H9 (cell line): ENCODE results near the gene PLXNB2. TPM values are rescaled to one million over a fixed set of nuclear protein-coding genes. Genes with fewer than 3 reads are reported as not detected.
A peak's percentile ranks its signal among the peaks of the same experiment; 100 is the strongest.

Experiments
- DNase-seq: peaks from one replicate; pipeline ENCODE4 v3.0.0-alpha.2; 2017
- H2AFZ ChIP-seq: one replicate; pipeline ENCODE4 v1.6.1; 2013; ENCODE audit warnings: mild to moderate bottlenecking, low read length, control low read depth, moderate library complexity
- H2AK5ac ChIP-seq: 2 replicates; pipeline ENCODE4 v1.6.1; 2013; ENCODE audit warnings: low read length, control low read depth, mixed read lengths; ENCODE audit not compliant: insufficient read length
- H2BK120ac ChIP-seq: one replicate; pipeline ENCODE4 v1.6.1; 2013; ENCODE audit warnings: low read depth, mild to moderate bottlenecking, low read length, control low read depth, inconsistent platforms; ENCODE audit not compliant: poor library complexity, severe bottlenecking
- H2BK12ac ChIP-seq: 2 replicates; pipeline ENCODE4 v1.6.1; 2013; ENCODE audit warnings: low read length, control low read depth, mixed read lengths, low read depth; ENCODE audit not compliant: insufficient read length
- H2BK15ac ChIP-seq: 2 replicates; pipeline ENCODE4 v1.6.1; 2013; ENCODE audit warnings: low read depth, low read length, control low read depth
- H2BK20ac ChIP-seq: one replicate; pipeline ENCODE4 v1.6.1; 2013; ENCODE audit warnings: low read depth, mild to moderate bottlenecking, low read length, control low read depth, inconsistent platforms; ENCODE audit not compliant: poor library complexity, severe bottlenecking
- H2BK5ac ChIP-seq: 2 replicates; pipeline ENCODE4 v1.6.1; 2013; ENCODE audit warnings: low read length, control low read depth, mixed read lengths; ENCODE audit not compliant: insufficient read length
- H3K14ac ChIP-seq: 2 replicates; pipeline ENCODE4 v1.6.1; 2013; ENCODE audit warnings: low read length, control low read depth; ENCODE audit not compliant: insufficient read depth
- H3K18ac ChIP-seq: 2 replicates; pipeline ENCODE4 v1.6.1; 2013; ENCODE audit warnings: low read depth, mild to moderate bottlenecking, mixed read lengths, low read length, control low read depth; ENCODE audit not compliant: insufficient read length
- H3K23ac ChIP-seq: 2 replicates; pipeline ENCODE4 v1.6.1; 2013; ENCODE audit warnings: low read length, control low read depth, mixed read lengths, low read depth; ENCODE audit not compliant: insufficient read length
- H3K23me2 ChIP-seq: 2 replicates; pipeline ENCODE4 v1.6.1; 2013; ENCODE audit warnings: low read depth, mild to moderate bottlenecking, mixed read lengths, low read length, control low read depth; ENCODE audit not compliant: insufficient read length, poor library complexity, severe bottlenecking
- H3K27ac ChIP-seq: 2 replicates; pipeline ENCODE4 v1.5.1; 2013; ENCODE audit warnings: low read length, control low read depth, mixed read lengths, low read depth; ENCODE audit not compliant: insufficient read length
- H3K27me3 ChIP-seq: 2 replicates; pipeline ENCODE4 v1.6.1; 2013; ENCODE audit warnings: low read length, control low read depth, inconsistent platforms; ENCODE audit not compliant: insufficient read depth
- H3K4ac ChIP-seq: 2 replicates; pipeline ENCODE4 v1.6.1; 2013; ENCODE audit warnings: low read depth, mild to moderate bottlenecking, control low read depth, inconsistent platforms, low read length, moderate library complexity
- H3K4me1 ChIP-seq: 2 replicates; pipeline ENCODE4 v1.6.1; 2013; ENCODE audit warnings: low read length, control low read depth, inconsistent platforms; ENCODE audit not compliant: insufficient read depth
- H3K4me2 ChIP-seq: 2 replicates; pipeline ENCODE4 v1.6.1; 2013; ENCODE audit warnings: low read length, control low read depth, mixed read lengths; ENCODE audit not compliant: insufficient read length, insufficient read depth
- H3K56ac ChIP-seq: 2 replicates; pipeline ENCODE4 v1.6.1; 2013; ENCODE audit warnings: low read depth, mild to moderate bottlenecking, mixed read lengths, low read length, control low read depth; ENCODE audit not compliant: insufficient read length
- H3K79me1 ChIP-seq: 2 replicates; pipeline ENCODE4 v1.6.1; 2013; ENCODE audit warnings: low read depth, mild to moderate bottlenecking, moderate library complexity, low read length, control low read depth, inconsistent platforms; ENCODE audit not compliant: insufficient read depth, poor library complexity, severe bottlenecking
- H3K79me2 ChIP-seq: 2 replicates; pipeline ENCODE4 v1.6.1; 2013; ENCODE audit warnings: low read length, control low read depth, inconsistent platforms; ENCODE audit not compliant: insufficient read depth
- H3K9ac ChIP-seq: 2 replicates; pipeline ENCODE4 v1.6.1; 2013; ENCODE audit warnings: low read length, control low read depth, mixed read lengths; ENCODE audit not compliant: insufficient read length; ENCODE audit errors: extremely low read depth
- H3K9me3 ChIP-seq: one replicate; pipeline ENCODE4 v1.6.1; 2013; ENCODE audit warnings: low read depth, low read length, inconsistent platforms; ENCODE audit not compliant: control insufficient read depth
- H3T11ph ChIP-seq: one replicate; pipeline ENCODE4 v1.6.1; 2013; ENCODE audit warnings: mild to moderate bottlenecking, low read length, control low read depth, inconsistent platforms
- H4K20me1 ChIP-seq: one replicate; pipeline ENCODE4 v1.6.1; 2013; ENCODE audit not compliant: control insufficient read depth, insufficient read length, insufficient read depth
- H4K5ac ChIP-seq: 2 replicates; pipeline ENCODE4 v1.6.1; 2013; ENCODE audit warnings: low read depth, mild to moderate bottlenecking, mixed read lengths, low read length, control low read depth; ENCODE audit not compliant: insufficient read length
- H4K8ac ChIP-seq: replicated peaks from 2 replicates; pipeline ENCODE4 v1.6.1; 2013; ENCODE audit warnings: low read length, control low read depth, mixed read lengths, low read depth; ENCODE audit not compliant: insufficient read length
- H4K91ac ChIP-seq: 2 replicates; pipeline ENCODE4 v1.6.1; 2013; ENCODE audit warnings: low read depth, mild to moderate bottlenecking, moderate library complexity, mixed read lengths, low read length, control low read depth; ENCODE audit not compliant: insufficient read length
- H3K27ac Mint-ChIP-seq, 3 experiments: 2 replicates in 2 of 3; 3 replicates in 1 of 3; pipeline ENCODE4 v1.8.0; 2020 to 2021; ENCODE audit warnings: mixed read lengths in 3 of 3, mild to moderate bottlenecking in 1 of 3, moderate library complexity in 1 of 3
- H3K27me3 Mint-ChIP-seq: 2 replicates; pipeline ENCODE4 v1.8.0; 2021; ENCODE audit warnings: low read depth, mild to moderate bottlenecking, moderate library complexity, mixed read lengths
- H3K36me3 Mint-ChIP-seq, 3 experiments: 2 replicates in 2 of 3; 3 replicates in 1 of 3; pipeline ENCODE4 v1.8.0; 2020 to 2021; ENCODE audit warnings: low read depth in 3 of 3, mixed read lengths in 3 of 3; ENCODE audit not compliant: insufficient read depth in 1 of 3
- H3K4me1 Mint-ChIP-seq, 2 experiments: 2 replicates each; pipeline ENCODE4 v1.8.0; 2020; ENCODE audit warnings: mixed read lengths in 2 of 2
- H3K4me3 Mint-ChIP-seq, 2 experiments: 2 replicates in 1 of 2; 3 replicates in 1 of 2; pipeline ENCODE4 v1.8.0; 2020 to 2021; ENCODE audit warnings: mild to moderate bottlenecking in 2 of 2, mixed read lengths in 2 of 2, moderate library complexity in 1 of 2
- H3K9me3 Mint-ChIP-seq, 2 experiments: 2 replicates in 1 of 2; 3 replicates in 1 of 2; pipeline ENCODE4 v1.8.0; 2020; ENCODE audit warnings: mild to moderate bottlenecking in 2 of 2, mixed read lengths in 2 of 2, moderate library complexity in 1 of 2
- WGBS: extraction: QIAGEN DNeasy Blood & Tissue Kit; methylation state at CpG from one replicate; pipeline ENCODE4 v1.1.7; 2013; ENCODE audit warnings: missing lambda C conversion rate, low lambda C conversion rate, mixed read lengths; ENCODE audit not compliant: insufficient read length; ENCODE audit errors: extremely low coverage; 5-methylcytosine and 5-hydroxymethylcytosine counted together
- total RNA-seq: library from RNA; stranded (reverse); gene quantifications from 2 replicates; pipeline ENCODE4 v1.2.1, GENCODE V29; 2021
- TF ChIP-seq, protein P1 (sequence below): fragments of 200-600 bp; sonication (generic); conservative IDR thresholded peaks from 3 replicates; pipeline ENCODE4 v1.8.0; 2021; ENCODE audit warnings: antibody characterized with exemption, mild to moderate bottlenecking

The PLXNB2 gene
- total RNA-seq, 1 experiment from 2014 or later: 87.6 TPM

DNA sequence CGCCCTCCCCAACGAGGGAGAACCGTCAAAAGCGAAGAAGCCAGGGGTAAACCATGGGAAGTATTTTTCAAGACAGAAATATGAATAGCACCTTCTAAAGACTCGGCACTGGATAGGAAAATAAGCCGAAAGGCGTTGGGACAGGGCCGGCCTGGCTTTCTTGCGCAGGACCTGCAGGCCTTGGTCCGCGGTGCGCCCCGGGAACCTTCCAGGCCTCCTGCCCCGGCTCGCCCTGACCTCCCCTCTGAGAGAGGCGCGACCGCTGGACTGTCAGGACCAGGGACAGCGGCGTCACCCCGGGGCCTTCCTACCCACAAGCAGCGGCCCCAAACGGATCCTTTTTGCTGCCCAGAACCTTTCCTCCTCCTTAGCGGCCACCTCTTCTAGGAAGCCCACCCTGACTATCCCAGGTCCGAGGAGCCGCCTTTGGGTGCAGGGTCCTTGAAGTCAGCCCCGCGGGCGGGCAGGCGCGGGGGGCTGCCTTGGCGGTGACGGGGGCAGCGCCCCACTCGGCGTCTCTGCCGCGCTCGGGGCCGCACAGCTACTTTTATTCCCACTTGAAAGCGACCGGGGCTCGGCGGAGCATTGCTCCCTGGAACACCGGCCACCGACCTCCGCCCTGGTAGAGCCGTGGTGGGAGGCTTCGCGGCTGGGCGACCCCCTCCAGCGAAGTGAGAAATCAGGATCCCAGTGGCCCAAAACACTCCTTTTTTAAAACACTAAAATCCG lies 36.6 kb downstream of the PLXNB2 start:
- no peak overlapping the region for H3K14ac ChIP-seq
- peaks cover 5% of the 10 kb centered on the region for H3K23me2 ChIP-seq
- no peak overlapping the region for H3K4ac ChIP-seq
- H3K9me3 Mint-ChIP-seq: peaks cover 4 to 7% of the 10 kb centered on the region in 2 experiments
- TF ChIP-seq, protein P1, sequence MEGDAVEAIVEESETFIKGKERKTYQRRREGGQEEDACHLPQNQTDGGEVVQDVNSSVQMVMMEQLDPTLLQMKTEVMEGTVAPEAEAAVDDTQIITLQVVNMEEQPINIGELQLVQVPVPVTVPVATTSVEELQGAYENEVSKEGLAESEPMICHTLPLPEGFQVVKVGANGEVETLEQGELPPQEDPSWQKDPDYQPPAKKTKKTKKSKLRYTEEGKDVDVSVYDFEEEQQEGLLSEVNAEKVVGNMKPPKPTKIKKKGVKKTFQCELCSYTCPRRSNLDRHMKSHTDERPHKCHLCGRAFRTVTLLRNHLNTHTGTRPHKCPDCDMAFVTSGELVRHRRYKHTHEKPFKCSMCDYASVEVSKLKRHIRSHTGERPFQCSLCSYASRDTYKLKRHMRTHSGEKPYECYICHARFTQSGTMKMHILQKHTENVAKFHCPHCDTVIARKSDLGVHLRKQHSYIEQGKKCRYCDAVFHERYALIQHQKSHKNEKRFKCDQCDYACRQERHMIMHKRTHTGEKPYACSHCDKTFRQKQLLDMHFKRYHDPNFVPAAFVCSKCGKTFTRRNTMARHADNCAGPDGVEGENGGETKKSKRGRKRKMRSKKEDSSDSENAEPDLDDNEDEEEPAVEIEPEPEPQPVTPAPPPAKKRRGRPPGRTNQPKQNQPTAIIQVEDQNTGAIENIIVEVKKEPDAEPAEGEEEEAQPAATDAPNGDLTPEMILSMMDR: no peak
- no peak overlapping the region for H3K9ac ChIP-seq
- no peak overlapping the region for H2BK5ac ChIP-seq
- no peaks in the 10 kb centered on the region for H3K79me2 ChIP-seq
- no peak overlapping the region for H2AFZ ChIP-seq
- H3K18ac ChIP-seq: no peak overlapping the region
- H4K91ac ChIP-seq: no peak overlapping the region
- no peak overlapping the region for H4K8ac ChIP-seq
- no peaks in the 10 kb centered on the region for H4K20me1 ChIP-seq
- no peak overlapping the region for H2BK12ac ChIP-seq
- no peaks in the 10 kb centered on the region for H3K9me3 ChIP-seq
- H3K27me3 ChIP-seq: peaks cover 15% of the 10 kb centered on the region; the same call in 1 of the 2 replicates
- WGBS: no CpG with 5 or more reads among the region's 53 CpGs
- H3K4me3 Mint-ChIP-seq: peak overlapping the region; percentile 42 to 74
- H2BK15ac ChIP-seq: no peak overlapping the region
- no peak overlapping the region for H3T11ph ChIP-seq
- H3K27ac Mint-ChIP-seq: no peak overlapping the region
- H2BK20ac ChIP-seq: no peak overlapping the region
- H3K4me1 Mint-ChIP-seq: peaks cover 2 to 12% of the 10 kb centered on the region in 2 experiments; a peak in 3 of 4 replicates
- no peak overlapping the region for H4K5ac ChIP-seq
- no peaks in the 10 kb centered on the region for H3K4me1 ChIP-seq
- no peak overlapping the region for H3K56ac ChIP-seq
- H2BK120ac ChIP-seq: no peak overlapping the region
- no peaks in the 10 kb centered on the region for H3K79me1 ChIP-seq
- DNase-seq: peak; percentile 84
- H3K27me3 Mint-ChIP-seq: peaks cover 55% of the 10 kb centered on the region
- peaks cover 7 to 18% (median 14%) of the 10 kb centered on the region in 3 experiments for H3K36me3 Mint-ChIP-seq
- H3K23ac ChIP-seq: no peak overlapping the region
- no peak overlapping the region for H3K27ac ChIP-seq
- no peak overlapping the region for H2AK5ac ChIP-seq
- peak overlapping the region; percentile 38 for H3K4me2 ChIP-seq
